ENCODE measurements around the gene ME3. TPM values are rescaled to one million over a fixed set of nuclear protein-coding genes. Genes with fewer than 3 reads are reported as not detected.

ME3 gene
- 13.3 and 14.2 TPM in 2 replicates for total RNA-seq (2022)
- percentile 55 among the genes with signal in this experiment for Bru-seq, nascent RNA
- BruChase-seq, experiment 1, labeled RNA remaining after a 6-hour chase: percentile 42 among the genes with signal in this experiment
- BruChase-seq, experiment 2, labeled RNA remaining after a 2-hour chase: percentile 42 among the genes with signal in this experiment
- long read RNA-seq, partial matches to known transcripts: 1 of 12 reads
- long read RNA-seq, other reads (novel, unspliced or antisense): 7 of 12 reads

- Mint-ChIP-seq H3K27ac (ENCODE audit: unreplicated experiment) (peak within 1 kb of the TSS; percentile 85), H3K4me3 (ENCODE audit: low read depth, unreplicated experiment) (peak within 1 kb of the TSS; percentile 85), H3K36me3 (ENCODE audit: insufficient read depth, unreplicated experiment) (peaks cover 26% of the 10 kb centered on the region), H3K4me1 (ENCODE audit: low read depth, unreplicated experiment) (peaks cover 33% of the 10 kb centered on the region), H3K27me3 (ENCODE audit: unreplicated experiment) (no peaks in the 10 kb centered on the region), H3K9me3 (ENCODE audit: low read depth, unreplicated experiment) (no peaks in the 10 kb centered on the region)
- TF ChIP-seq, protein P1, sequence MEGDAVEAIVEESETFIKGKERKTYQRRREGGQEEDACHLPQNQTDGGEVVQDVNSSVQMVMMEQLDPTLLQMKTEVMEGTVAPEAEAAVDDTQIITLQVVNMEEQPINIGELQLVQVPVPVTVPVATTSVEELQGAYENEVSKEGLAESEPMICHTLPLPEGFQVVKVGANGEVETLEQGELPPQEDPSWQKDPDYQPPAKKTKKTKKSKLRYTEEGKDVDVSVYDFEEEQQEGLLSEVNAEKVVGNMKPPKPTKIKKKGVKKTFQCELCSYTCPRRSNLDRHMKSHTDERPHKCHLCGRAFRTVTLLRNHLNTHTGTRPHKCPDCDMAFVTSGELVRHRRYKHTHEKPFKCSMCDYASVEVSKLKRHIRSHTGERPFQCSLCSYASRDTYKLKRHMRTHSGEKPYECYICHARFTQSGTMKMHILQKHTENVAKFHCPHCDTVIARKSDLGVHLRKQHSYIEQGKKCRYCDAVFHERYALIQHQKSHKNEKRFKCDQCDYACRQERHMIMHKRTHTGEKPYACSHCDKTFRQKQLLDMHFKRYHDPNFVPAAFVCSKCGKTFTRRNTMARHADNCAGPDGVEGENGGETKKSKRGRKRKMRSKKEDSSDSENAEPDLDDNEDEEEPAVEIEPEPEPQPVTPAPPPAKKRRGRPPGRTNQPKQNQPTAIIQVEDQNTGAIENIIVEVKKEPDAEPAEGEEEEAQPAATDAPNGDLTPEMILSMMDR (IDR thresholded peaks at IDR 0.05; ENCODE audit: unreplicated experiment): no peak
- BruUV-seq (replicated peaks): TSS peak; percentile 30
- intact Hi-C loops (cut with micrococcal nuclease; ENCODE audit: unreplicated experiment): loop anchor here (2.0 to 5.0 kb wide), 2 partner anchors 70 to 129 kb away; partner anchors contain the start of gene PRSS23
- peak; percentile 71 for DNase-seq
- CTCF ChIA-PET: no interaction called here
Observed at GRCh38 chr11:86672007-86672621, at the start of gene ME3. ME3 (minus strand) TSS chr11:86672616.

- intact Hi-C loops (cut with micrococcal nuclease; ENCODE audit: unreplicated experiment): no loop called here
- no peaks in the 10 kb centered on the region for H3K27me3 Mint-ChIP-seq (ENCODE audit: unreplicated experiment)
- CTCF ChIA-PET: interaction anchor here (0.7 kb wide), 1 partner anchor 26 kb away, joined by 4 read pairs; no protein-coding TSS in a partner anchor
- no TSS peak for BruUV-seq (replicated peaks)
- H3K4me1 Mint-ChIP-seq (ENCODE audit: low read depth, unreplicated experiment): peaks cover 54% of the 10 kb centered on the region
- peaks cover 5% of the 10 kb centered on the region for H3K36me3 Mint-ChIP-seq (ENCODE audit: insufficient read depth, unreplicated experiment)
- no peak overlapping the region for H3K27ac Mint-ChIP-seq (ENCODE audit: unreplicated experiment)
- DNase-seq: no peak
- TF ChIP-seq, protein P1 (IDR thresholded peaks at IDR 0.05; ENCODE audit: unreplicated experiment): no peak
- H3K9me3 Mint-ChIP-seq (ENCODE audit: low read depth, unreplicated experiment): peaks cover 8% of the 10 kb centered on the region
- H3K4me3 Mint-ChIP-seq (ENCODE audit: low read depth, unreplicated experiment): no peak overlapping the region
Observed at GRCh38 chr11:86722006-86722405, 49.6 kb upstream of the ME3 start.

DNA sequence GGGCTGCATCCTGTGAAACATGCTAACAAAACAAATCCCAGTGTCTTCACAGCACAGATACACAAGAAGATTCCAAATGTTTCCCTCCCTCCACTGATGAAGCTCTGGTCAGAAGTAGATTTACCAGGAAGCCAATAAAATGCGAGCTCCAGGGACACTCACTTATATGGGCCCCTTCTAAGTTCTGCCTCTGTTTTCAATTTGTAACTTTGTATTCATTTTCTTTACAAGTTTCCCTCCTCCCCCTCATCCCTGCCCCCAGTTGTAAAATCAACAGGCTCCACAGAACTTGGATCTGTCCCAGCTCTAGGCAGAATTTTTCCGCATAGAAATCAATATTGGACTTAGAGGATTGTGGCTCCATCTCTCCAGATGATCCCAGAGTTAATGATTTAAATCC, 48.1 kb upstream of the ME3 start:
- TF ChIP-seq, protein P1 (IDR thresholded peaks at IDR 0.05; ENCODE audit: unreplicated experiment): no peak
- no TSS peak for BruUV-seq (replicated peaks)
- H3K4me1 Mint-ChIP-seq (ENCODE audit: low read depth, unreplicated experiment): peaks cover 42% of the 10 kb centered on the region
- H3K9me3 Mint-ChIP-seq (ENCODE audit: low read depth, unreplicated experiment): peaks cover 8% of the 10 kb centered on the region
- DNase-seq: no peak
- H3K4me3 Mint-ChIP-seq (ENCODE audit: low read depth, unreplicated experiment): no peak overlapping the region
- CTCF ChIA-PET: no interaction called here
- H3K27me3 Mint-ChIP-seq (ENCODE audit: unreplicated experiment): no peaks in the 10 kb centered on the region
- intact Hi-C loops (cut with micrococcal nuclease; ENCODE audit: unreplicated experiment): no loop called here
- H3K27ac Mint-ChIP-seq (ENCODE audit: unreplicated experiment): no peak overlapping the region
- H3K36me3 Mint-ChIP-seq (ENCODE audit: insufficient read depth, unreplicated experiment): peaks cover 5% of the 10 kb centered on the region

DNA sequence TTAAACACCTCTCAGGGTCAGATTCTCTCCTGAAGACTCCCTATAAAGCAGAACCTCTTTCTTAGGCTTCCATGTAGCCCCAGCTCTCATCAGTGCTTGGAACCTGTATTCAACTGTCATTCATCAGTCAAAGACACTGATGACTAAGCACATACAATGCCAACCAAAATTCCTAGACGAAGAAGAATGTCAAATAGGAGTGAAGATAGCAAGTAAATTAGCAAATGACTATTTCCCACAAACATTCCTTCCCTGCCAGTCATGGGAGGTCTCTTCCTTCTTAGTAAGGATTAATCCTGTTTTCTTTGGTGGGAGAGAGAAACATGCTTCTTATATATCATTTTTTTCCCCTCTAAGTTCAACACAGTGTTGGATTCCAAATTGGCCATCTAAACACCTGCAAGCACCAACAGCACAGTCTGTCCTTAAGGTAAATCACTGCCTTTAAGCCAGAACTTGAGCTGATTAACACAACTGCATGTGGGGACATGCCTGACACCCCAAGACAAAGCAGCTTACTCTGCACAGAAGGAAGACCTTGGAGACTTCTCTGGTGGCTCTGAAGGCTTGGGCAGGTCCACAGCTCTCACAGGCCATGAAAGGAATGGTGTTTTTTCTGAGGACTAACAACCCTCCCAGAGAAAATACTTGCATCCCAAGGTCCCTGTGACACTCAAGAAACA, 47.5 kb upstream of the ME3 start:
- Mint-ChIP-seq H3K36me3 (ENCODE audit: insufficient read depth, unreplicated experiment) (peaks cover 5% of the 10 kb centered on the region), H3K4me1 (ENCODE audit: low read depth, unreplicated experiment) (peaks cover 42% of the 10 kb centered on the region), H3K9me3 (ENCODE audit: low read depth, unreplicated experiment) (peaks cover 8% of the 10 kb centered on the region), H3K27ac (ENCODE audit: unreplicated experiment) (no peak overlapping the region), H3K4me3 (ENCODE audit: low read depth, unreplicated experiment) (no peak overlapping the region), H3K27me3 (ENCODE audit: unreplicated experiment) (no peaks in the 10 kb centered on the region)
- CTCF ChIA-PET: no interaction called here
- TF ChIP-seq, protein P1 (IDR thresholded peaks at IDR 0.05; ENCODE audit: unreplicated experiment): no peak
- BruUV-seq (replicated peaks): no TSS peak
- no peak for DNase-seq
- intact Hi-C loops (cut with micrococcal nuclease; ENCODE audit: unreplicated experiment): no loop called here
